Activated naive CD4-positive, alpha-beta T cell treated with anti-CD3 and anti-CD28 coated beads, Interleukin-2, amount 50 U/mL, for 24 hours (primary cell): ENCODE results near the gene SSR4.

Experiments used
- H3K27ac Mint-ChIP-seq: one replicate; pipeline ENCODE4 v1.8.0; 2021; ENCODE audit warnings: mild to moderate bottlenecking, mixed read lengths
- H3K27me3 Mint-ChIP-seq: one replicate; pipeline ENCODE4 v1.8.0; 2021; ENCODE audit warnings: mixed read lengths
- H3K36me3 Mint-ChIP-seq: one replicate; pipeline ENCODE4 v1.8.0; 2021; ENCODE audit warnings: mixed read lengths
- H3K4me1 Mint-ChIP-seq: one replicate; pipeline ENCODE4 v1.8.0; 2021; ENCODE audit warnings: mixed read lengths
- H3K4me3 Mint-ChIP-seq: one replicate; pipeline ENCODE4 v1.8.0; 2021; ENCODE audit warnings: mild to moderate bottlenecking, mixed read lengths
- H3K9me3 Mint-ChIP-seq: one replicate; pipeline ENCODE4 v1.8.0; 2021; ENCODE audit warnings: mixed read lengths

The SSR4 gene

DNA sequence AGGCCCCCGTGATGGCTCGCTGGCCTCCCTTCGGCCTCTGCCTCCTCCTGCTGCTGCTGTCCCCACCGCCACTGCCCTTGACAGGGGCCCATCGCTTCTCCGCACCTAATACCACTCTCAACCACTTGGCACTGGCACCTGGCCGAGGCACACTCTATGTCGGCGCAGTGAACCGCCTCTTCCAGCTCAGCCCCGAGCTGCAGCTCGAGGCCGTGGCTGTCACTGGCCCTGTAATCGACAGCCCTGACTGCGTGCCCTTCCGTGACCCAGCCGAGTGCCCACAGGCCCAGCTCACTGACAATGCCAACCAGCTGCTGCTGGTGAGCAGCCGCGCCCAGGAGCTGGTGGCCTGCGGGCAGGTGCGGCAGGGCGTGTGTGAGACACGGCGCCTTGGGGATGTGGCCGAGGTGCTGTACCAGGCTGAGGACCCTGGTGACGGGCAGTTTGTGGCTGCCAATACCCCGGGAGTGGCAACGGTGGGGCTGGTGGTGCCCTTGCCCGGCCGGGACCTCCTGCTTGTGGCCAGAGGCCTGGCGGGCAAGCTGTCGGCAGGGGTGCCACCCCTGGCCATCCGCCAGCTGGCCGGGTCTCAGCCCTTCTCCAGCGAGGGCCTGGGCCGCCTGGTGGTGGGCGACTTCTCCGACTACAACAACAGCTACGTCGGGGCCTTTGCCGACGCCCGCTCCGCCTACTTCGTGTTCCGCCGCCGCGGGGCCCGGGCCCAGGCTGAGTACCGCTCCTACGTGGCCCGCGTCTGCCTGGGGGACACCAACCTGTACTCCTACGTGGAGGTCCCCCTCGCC is 27.4 kb upstream of the SSR4 start:
- Mint-ChIP-seq H3K36me3 (no peaks in the 10 kb centered on the region), H3K4me1 (peaks cover 13% of the 10 kb centered on the region), H3K27me3 (no peaks in the 10 kb centered on the region), H3K27ac (no peak overlapping the region), H3K4me3 (no peak overlapping the region), H3K9me3 (no peaks in the 10 kb centered on the region)

DNA sequence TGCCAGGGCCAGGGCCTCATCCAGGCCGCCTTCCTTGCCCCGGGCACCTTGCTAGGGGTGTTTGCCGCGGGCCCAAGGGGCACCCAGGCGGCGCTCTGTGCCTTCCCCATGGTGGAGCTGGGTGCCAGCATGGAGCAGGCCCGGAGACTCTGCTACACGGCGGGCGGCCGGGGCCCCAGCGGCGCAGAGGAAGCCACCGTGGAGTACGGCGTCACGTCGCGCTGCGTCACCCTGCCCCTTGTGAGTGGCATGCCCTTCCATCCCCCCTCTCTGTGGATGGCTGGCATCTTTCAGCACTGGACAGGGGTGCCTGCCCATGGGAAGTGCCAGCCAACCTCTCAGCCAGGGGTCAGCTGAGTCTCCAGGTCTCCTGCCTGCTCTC is 26.8 kb upstream of the SSR4 start:
- no peaks in the 10 kb centered on the region for H3K27me3 Mint-ChIP-seq
- peaks cover 13% of the 10 kb centered on the region for H3K4me1 Mint-ChIP-seq
- H3K4me3 Mint-ChIP-seq, result no peak overlapping the region
- no peaks in the 10 kb centered on the region for H3K9me3 Mint-ChIP-seq
- H3K36me3 Mint-ChIP-seq, result no peaks in the 10 kb centered on the region
- no peak overlapping the region for H3K27ac Mint-ChIP-seq

DNA sequence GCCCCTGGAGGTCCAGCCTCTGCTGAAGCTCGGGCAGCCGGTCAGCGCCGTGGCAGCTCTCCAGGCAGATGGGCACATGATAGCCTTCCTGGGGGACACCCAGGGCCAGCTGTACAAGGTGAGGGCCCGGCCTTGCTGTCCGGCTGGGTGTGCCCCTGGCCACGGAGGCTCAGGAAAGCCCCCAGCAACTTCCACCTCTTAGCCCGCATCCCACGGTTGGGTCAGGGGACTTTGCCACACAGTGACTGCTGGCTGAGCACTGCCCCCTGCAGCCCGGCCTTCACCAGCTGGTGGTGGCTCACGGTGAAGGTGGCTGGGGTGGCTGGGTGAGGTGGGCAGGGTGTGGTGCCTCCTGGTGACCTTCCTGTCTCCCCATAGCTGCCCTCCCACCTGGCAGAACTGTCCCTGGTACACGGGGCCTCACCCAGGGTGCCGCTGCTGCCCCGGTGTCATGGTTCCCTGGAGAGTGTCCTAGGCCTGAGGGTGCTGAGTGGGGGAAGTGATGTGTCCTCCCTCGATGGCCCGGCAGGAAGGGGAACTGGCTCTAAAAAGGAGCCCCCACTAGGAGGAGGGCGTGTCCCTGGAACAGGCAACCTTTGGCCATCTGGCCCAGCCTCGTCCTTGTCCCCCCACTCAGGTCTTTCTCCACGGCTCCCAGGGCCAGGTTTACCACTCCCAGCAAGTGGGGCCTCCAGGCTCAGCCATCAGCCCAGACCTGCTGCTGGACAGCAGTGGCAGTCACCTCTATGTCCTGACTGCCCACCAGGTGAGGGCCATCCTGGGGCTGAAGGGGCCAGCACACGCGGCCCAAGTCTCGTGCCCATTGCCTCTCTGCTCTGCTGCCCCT is 25.9 kb upstream of the SSR4 start:
- Mint-ChIP-seq H3K27me3 (no peaks in the 10 kb centered on the region), H3K27ac (no peak overlapping the region), H3K9me3 (no peaks in the 10 kb centered on the region), H3K36me3 (no peaks in the 10 kb centered on the region), H3K4me1 (peaks cover 13% of the 10 kb centered on the region), H3K4me3 (no peak overlapping the region)

GRCh38 chrX:153769158-153769864 is 25.2 kb upstream of the SSR4 start:
- H3K4me1 Mint-ChIP-seq, result peaks cover 9% of the 10 kb centered on the region
- no peaks in the 10 kb centered on the region for H3K27me3 Mint-ChIP-seq
- H3K9me3 Mint-ChIP-seq, result no peaks in the 10 kb centered on the region
- no peak overlapping the region for H3K4me3 Mint-ChIP-seq
- no peaks in the 10 kb centered on the region for H3K36me3 Mint-ChIP-seq
- no peak overlapping the region for H3K27ac Mint-ChIP-seq

DNA sequence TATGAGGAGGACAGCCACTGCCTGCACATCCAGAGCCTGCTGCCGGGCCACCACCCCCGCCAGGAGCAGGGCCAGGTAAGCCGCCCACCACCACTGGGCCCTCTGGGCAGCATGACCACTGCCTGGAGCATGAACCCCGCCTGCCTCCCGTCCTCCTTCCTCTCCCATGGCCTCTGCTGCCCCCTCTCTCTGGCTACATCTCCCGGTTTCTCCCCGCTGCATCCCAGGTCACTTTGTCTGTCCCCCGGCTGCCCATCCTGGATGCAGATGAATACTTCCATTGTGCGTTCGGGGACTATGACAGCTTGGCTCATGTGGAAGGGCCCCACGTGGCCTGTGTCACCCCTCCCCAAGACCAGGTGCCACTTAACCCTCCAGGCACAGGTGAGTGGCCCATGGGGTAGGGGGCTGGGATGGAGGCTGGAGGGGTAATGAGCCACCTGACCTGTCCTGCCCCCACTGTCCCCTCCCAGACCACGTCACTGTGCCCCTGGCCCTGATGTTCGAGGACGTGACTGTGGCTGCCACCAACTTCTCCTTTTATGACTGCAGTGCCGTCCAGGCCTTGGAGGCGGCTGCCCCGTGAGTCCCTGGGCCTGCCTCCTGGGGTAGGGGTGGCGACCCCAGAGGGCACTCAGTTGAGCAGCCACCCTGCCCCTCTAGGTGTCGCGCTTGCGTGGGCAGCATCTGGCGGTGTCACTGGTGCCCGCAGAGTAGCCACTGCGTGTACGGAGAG is 24.4 kb upstream of the SSR4 start:
- H3K27me3 Mint-ChIP-seq, result no peaks in the 10 kb centered on the region

GRCh38 chrX:153770601-153771414 is 23.7 kb upstream of the SSR4 start:
- Mint-ChIP-seq H3K36me3 (no peaks in the 10 kb centered on the region), H3K9me3 (no peaks in the 10 kb centered on the region), H3K27me3 (no peaks in the 10 kb centered on the region), H3K27ac (no peak overlapping the region), H3K4me3 (no peak overlapping the region), H3K4me1 (peaks cover 9% of the 10 kb centered on the region)

More for the DNA sequence above, 24.4 kb upstream of the SSR4 start:
- no peaks in the 10 kb centered on the region for H3K36me3 Mint-ChIP-seq
- no peak overlapping the region for H3K4me3 Mint-ChIP-seq
- H3K4me1 Mint-ChIP-seq, result peaks cover 9% of the 10 kb centered on the region
- no peak overlapping the region for H3K27ac Mint-ChIP-seq
- H3K9me3 Mint-ChIP-seq, result no peaks in the 10 kb centered on the region

DNA sequence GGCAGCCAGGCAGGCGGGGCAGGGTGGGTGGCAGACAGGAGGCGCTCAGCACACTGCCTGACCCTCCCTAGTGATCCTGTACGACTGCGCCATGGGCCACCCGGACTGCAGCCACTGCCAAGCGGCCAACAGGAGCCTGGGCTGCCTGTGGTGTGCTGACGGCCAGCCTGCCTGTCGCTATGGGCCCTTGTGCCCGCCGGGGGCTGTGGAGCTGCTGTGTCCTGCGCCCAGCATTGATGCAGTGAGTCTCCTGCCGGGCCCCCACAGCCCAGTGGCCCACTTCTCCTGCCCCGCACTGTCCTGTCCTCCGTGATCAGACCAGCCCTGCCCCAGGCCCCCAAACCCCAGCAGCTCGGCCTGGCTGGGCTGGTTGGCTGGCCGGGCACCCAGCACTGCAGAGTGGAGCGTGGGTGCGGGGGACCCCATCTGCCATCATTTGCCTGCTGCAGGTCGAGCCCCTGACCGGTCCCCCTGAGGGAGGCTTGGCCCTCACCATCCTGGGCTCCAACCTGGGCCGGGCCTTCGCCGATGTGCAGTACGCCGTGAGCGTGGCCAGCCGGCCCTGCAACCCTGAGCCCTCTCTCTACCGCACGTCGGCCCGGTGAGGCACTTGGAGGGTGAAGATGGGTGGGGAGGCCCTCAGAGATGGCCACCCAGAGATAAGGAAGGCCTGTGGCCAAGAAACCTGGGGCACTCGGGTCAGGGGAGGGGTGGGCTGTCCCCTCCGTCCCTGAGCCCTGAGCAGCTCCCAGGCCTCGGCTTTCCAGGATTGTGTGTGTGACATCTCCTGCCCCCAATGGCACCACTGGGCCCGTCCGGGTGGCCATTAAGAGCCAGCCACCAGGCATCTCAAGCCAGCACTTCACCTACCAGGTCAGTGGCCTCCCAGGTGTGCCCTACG is 22.8 kb upstream of the SSR4 start:
- H3K27me3 Mint-ChIP-seq, result no peaks in the 10 kb centered on the region
- no peaks in the 10 kb centered on the region for H3K9me3 Mint-ChIP-seq
- H3K4me1 Mint-ChIP-seq, result peaks cover 3% of the 10 kb centered on the region
- H3K4me3 Mint-ChIP-seq, result no peak overlapping the region
- no peaks in the 10 kb centered on the region for H3K36me3 Mint-ChIP-seq
- H3K27ac Mint-ChIP-seq, result no peak overlapping the region

- Mint-ChIP-seq H3K9me3 (no peaks in the 10 kb centered on the region), H3K4me3 (no peak overlapping the region), H3K4me1 (peaks cover 3% of the 10 kb centered on the region), H3K27me3 (no peaks in the 10 kb centered on the region), H3K27ac (no peak overlapping the region), H3K36me3 (no peaks in the 10 kb centered on the region)
These were observed 21.9 kb upstream of the SSR4 start for GRCh38 chrX:153772316-153773217.

GRCh38 chrX:153773218-153773611 is 21.3 kb upstream of the SSR4 start:
- Mint-ChIP-seq H3K4me1 (no peaks in the 10 kb centered on the region), H3K27ac (no peak overlapping the region), H3K27me3 (no peaks in the 10 kb centered on the region), H3K9me3 (no peaks in the 10 kb centered on the region), H3K36me3 (no peaks in the 10 kb centered on the region), H3K4me3 (no peak overlapping the region)

DNA sequence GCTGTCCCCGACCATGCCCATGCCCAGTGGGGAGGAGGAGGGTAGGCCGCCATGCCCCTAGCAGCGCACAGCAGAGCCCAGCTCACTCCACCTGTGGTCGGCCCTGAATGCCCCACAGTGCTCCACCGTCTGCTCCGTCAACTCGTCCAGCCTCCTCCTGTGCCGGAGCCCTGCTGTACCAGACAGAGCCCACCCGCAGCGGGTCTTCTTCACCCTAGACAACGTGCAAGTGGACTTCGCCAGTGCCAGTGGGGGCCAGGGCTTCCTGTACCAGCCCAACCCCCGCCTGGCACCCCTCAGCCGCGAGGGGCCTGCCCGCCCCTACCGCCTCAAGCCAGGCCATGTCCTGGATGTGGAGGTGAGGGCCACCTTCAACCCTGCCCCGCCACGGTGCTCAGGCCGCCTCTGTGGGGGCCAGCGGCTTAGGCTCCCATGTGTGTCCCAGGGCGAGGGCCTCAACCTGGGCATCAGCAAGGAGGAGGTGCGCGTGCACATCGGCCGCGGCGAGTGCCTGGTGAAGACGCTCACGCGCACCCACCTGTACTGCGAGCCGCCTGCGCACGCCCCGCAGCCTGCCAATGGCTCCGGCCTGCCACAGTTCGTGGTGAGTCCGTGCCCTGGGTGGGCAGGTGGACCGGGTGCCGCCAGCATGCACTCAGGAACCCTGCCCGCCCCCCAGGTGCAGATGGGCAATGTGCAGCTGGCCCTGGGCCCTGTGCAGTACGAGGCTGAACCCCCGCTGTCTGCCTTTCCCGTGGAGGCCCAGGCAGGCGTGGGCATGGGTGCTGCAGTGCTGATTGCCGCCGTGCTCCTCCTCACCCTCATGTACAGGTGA is 20.5 kb upstream of the SSR4 start:
- no peaks in the 10 kb centered on the region for H3K27me3 Mint-ChIP-seq
- H3K4me1 Mint-ChIP-seq, result no peaks in the 10 kb centered on the region
- no peaks in the 10 kb centered on the region for H3K9me3 Mint-ChIP-seq
- no peaks in the 10 kb centered on the region for H3K36me3 Mint-ChIP-seq
- H3K27ac Mint-ChIP-seq, result no peak overlapping the region
- no peak overlapping the region for H3K4me3 Mint-ChIP-seq

- Mint-ChIP-seq H3K4me1 (no peaks in the 10 kb centered on the region), H3K27ac (no peak overlapping the region), H3K4me3 (no peak overlapping the region), H3K9me3 (no peaks in the 10 kb centered on the region), H3K27me3 (no peaks in the 10 kb centered on the region), H3K36me3 (no peaks in the 10 kb centered on the region)
These were observed 19.7 kb upstream of the SSR4 start for GRCh38 chrX:153774576-153775292.
